Stomach (tissue), 9 donors: ENCODE data around the gene UNC13B. TPM values are rescaled to one million over a fixed set of nuclear protein-coding genes. Genes with fewer than 3 reads are reported as not detected.
"Not testable (repeated sequence)": the region's sequence is repeated elsewhere in the genome, so short reads cannot be mapped to it uniquely, and the experiment has no call there.

Experiments
- DNase-seq, 2 donors: peaks; one replicate each; pipeline versions ENCODE4 v3.0.0 to v3.0.0-alpha.2; 2013 to 2019
- H3K27ac ChIP-seq, 5 donors: fragments of 200-600 bp in 4 of 5; sonication (generic) in 4 of 5; one replicate each; pipeline ENCODE4 v1.5.1; 2013 to 2019; ENCODE audit warnings: mild to moderate bottlenecking in 1 of 5, moderate library complexity in 1 of 5
- H3K27me3 ChIP-seq, 3 donors: fragments of 200-600 bp; sonication (generic); one replicate each; pipeline ENCODE4 v1.5.1; 2017 to 2019; ENCODE audit warnings: mixed run types in 1 of 3
- H3K36me3 ChIP-seq, 4 donors: fragments of 200-600 bp; sonication (generic); 1 replicate in 3 of 4; 2 replicates in 1 of 4; pipeline ENCODE4 v1.5.1; 2016 to 2019
- H3K4me1 ChIP-seq, 4 donors: fragments of 200-600 bp; sonication (generic); one replicate each; pipeline ENCODE4 v1.5.1; 2016 to 2019
- H3K4me3 ChIP-seq, 4 donors: fragments of 200-600 bp; sonication (generic) in 3 of 4; one replicate each; pipeline ENCODE4 v1.5.1; 2016 to 2019; ENCODE audit warnings: mild to moderate bottlenecking in 1 of 4
- H3K9me3 ChIP-seq, 4 donors: fragments of 200-600 bp; sonication (generic); one replicate each; pipeline ENCODE4 v1.5.1; 2016 to 2019
- CTCF ChIP-seq, 7 experiments: fragments of 450-650 bp in 4 of 7; fragments of 200-600 bp in 3 of 7; sonication (generic) in 3 of 7; IDR thresholded peaks; one replicate each; pipeline ENCODE4 v1.5.1; 2016 to 2019; ENCODE audit warnings: antibody characterized with exemption in 7 of 7, control low read depth in 2 of 7, mild to moderate bottlenecking in 1 of 7
- EP300 ChIP-seq: sonication (generic); formaldehyde crosslinking; IDR thresholded peaks from one replicate; pipeline ENCODE4 v1.6.1; 2017; ENCODE audit warnings: antibody characterized with exemption
- POLR2A ChIP-seq, 4 donors: fragments of 450-650 bp; IDR thresholded peaks; one replicate each; pipeline ENCODE4 v1.6.1; 2016; ENCODE audit warnings: antibody characterized with exemption in 4 of 4, control low read depth in 2 of 4, mild to moderate bottlenecking in 1 of 4, moderate library complexity in 1 of 4
- POLR2AphosphoS5 ChIP-seq, 3 donors: sonication (generic); formaldehyde crosslinking; IDR thresholded peaks; one replicate each; pipeline ENCODE4 v1.6.1; 2016; ENCODE audit warnings: antibody characterized with exemption in 3 of 3
- WGBS, 5 donors: extraction: QIAGEN DNeasy Blood & Tissue Kit in 3 of 5; methylation state at CpG; one replicate each; pipeline versions ENCODE4 v1.1.5 to v1.1.7; 2013 to 2018; 5-methylcytosine and 5-hydroxymethylcytosine counted together
- intact Hi-C: fragments of 100-400 bp; cut with DNase I; formaldehyde crosslinking; loops from one replicate; pipeline ENCODE4 v1.15.1; 2023; ENCODE audit warnings: low total_unique reads
- polyA plus RNA-seq, 3 donors: library from polyadenylated mRNA; stranded (reverse); fragments of 200-250 nt; gene quantifications; one replicate each; pipeline ENCODE4 v1.2.3, GENCODE V29; 2013
- total RNA-seq, 5 donors: library from RNA; depleted of rRNA; stranded (reverse); fragments of >200 nt; gene quantifications; one replicate each; pipeline versions ENCODE4 v1.1.0 to v1.2.3, GENCODE V29; 2014 to 2016
- donor health status: healthy with polysubstance abuse.
- donor health status: Bipolar disorder and iron deficiency.
- donor health status: healthy.

Gene UNC13B
- total and polyA plus RNA-seq, 8 donors = 8.9 to 68.7 (median 20.8) TPM

DNA sequence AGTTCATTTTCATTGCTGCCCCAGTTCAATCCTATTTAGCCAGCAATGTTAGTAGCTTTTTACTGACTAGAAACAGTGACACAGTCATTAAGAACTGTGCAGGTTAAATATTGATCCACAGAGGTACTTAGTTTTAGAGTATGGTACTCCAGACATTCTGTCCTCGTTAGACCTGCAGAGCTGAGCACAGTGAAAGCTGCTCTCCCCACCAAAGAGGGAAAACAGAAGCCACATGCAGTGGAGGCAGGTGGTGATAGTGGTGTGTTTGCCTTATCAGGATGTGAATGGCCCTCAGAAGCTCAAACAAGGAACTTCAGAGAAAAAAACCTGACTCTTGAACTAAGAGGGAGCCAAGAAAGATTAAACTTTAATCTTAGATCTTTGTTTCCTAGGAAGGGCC, 75.5 kb downstream of the UNC13B start:
- intact Hi-C loops = no loop called here
- H3K27ac ChIP-seq = peak overlapping the region in 3 of 5 donors; percentile 3 to 53 (median 7)
- DNase-seq = peak; percentile 32 to 50

DNA sequence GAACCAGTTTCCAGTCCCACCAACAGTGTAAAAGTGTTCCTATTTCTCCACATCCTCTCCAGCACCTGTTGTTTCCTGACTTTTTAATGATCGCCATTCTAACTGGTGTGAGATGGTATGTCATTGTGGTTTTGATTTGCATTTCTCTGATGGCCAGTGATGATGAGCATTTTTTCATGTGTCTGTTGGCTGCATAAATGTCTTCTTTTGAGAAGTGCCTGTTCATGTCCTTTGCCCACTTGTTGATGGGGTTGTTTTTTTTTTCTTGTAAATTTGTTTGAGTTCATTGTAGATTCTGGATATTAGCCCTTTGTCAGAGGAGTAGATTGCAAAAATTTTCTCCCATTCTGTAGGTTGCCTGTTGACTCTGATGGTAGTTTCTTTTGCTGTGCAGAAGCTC, 84.1 kb downstream of the UNC13B start:
- intact Hi-C loops, H3K9me3 ChIP-seq, H3K27ac ChIP-seq, H3K27me3 ChIP-seq, DNase-seq, H3K4me3 ChIP-seq, H3K4me1 ChIP-seq: not testable (repeated sequence)
- 93 to 100% methylated on average over 1 of the region's 1 CpG; no CpG with 5 or more reads in 3 of the 5 donors for WGBS, 5 donors
- peaks cover 0 to 14% (median 6%) of the 10 kb centered on the region in 4 donors for H3K36me3 ChIP-seq

More for the DNA sequence above, 75.5 kb downstream of the UNC13B start:
- Histone ChIP-seq H3K4me1 (peaks cover 0 to 16% (median 10%) of the 10 kb centered on the region in 4 donors), H3K36me3 (peaks cover 0 to 21% (median 0%) of the 10 kb centered on the region in 4 donors), H3K9me3 (peaks cover 0 to 3% (median 0%) of the 10 kb centered on the region in 4 donors), H3K27me3 (no peaks in the 10 kb centered on the region), H3K4me3 (no peak overlapping the region)
- no peak for TF ChIP-seq EP300
- peak in 1 of 3 donors; percentile 35 for TF ChIP-seq POLR2AphosphoS5 (IDR thresholded peaks at IDR 0.05)
- TF ChIP-seq CTCF (IDR thresholded peaks at IDR 0.05) = no peak
- 11 to 50% (median 19%) methylated on average over 1 of the region's 1 CpG for WGBS, 5 donors

DNA sequence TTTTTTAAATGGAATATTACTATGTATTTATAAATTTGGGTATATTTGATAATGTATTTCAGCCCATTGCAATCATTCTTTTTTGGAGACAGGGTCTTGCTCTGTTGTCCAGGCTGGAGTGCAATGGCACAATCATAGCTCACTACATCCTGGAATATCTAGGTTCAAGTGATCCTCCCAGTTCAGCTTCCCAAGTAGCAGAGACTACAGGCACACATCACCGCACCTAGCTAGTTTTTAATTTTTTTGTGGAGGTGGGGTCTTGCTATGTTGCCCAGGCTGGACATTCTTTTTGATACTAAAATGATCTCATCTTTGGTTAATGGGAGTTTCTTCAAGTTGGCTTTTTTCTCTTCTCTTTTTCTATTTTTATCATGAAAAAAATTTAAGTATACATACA, 91.3 kb downstream of the UNC13B start:
- intact Hi-C loops = no loop called here
- no peak overlapping the region for H3K27ac ChIP-seq
- no peak for DNase-seq
- no peak overlapping the region for H3K4me3 ChIP-seq
- no peaks in the 10 kb centered on the region for H3K9me3 ChIP-seq
- H3K36me3 ChIP-seq = no peaks in the 10 kb centered on the region
- 92 to 100% (median 96%) methylated on average over 1 of the region's 1 CpG for WGBS, 5 donors
- TF ChIP-seq CTCF (IDR thresholded peaks at IDR 0.05) (no peak), POLR2A (IDR thresholded peaks at IDR 0.05) (no peak), EP300 (no peak), POLR2AphosphoS5 (IDR thresholded peaks at IDR 0.05) (no peak)
- peaks cover under 1 to 6% (median 1%) of the 10 kb centered on the region in 4 donors for H3K4me1 ChIP-seq
- no peaks in the 10 kb centered on the region for H3K27me3 ChIP-seq

DNA sequence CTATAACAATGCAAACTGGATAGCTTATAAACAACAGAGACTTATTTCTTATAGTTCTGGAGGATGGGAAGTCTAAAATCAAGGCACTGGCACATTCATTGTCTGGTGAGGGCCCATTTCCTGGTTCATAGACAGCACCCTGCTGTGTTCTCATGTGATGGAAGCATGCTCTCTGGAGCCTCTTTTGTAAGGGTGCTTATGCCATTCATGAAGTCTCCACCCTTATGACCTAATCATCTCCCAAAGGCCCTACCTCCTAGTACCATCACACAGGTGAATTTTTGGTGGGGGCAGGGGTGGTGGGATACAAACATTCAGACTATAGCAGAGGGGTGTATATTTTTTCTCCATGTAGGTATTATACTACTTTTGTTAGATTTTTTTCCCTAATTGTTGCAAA, 92.4 kb downstream of the UNC13B start:
- no peaks in the 10 kb centered on the region for H3K36me3 ChIP-seq
- no peak for DNase-seq
- H3K4me3 ChIP-seq = no peak overlapping the region
- H3K4me1 ChIP-seq = peaks cover 7 to 17% (median 12%) of the 10 kb centered on the region in 4 donors
- TF ChIP-seq CTCF (IDR thresholded peaks at IDR 0.05) = no peak
- no peak for TF ChIP-seq EP300
- no peak for TF ChIP-seq POLR2A (IDR thresholded peaks at IDR 0.05)
- intact Hi-C loops = no loop called here
- no peak overlapping the region for H3K27ac ChIP-seq
- no peaks in the 10 kb centered on the region for H3K27me3 ChIP-seq
- no peaks in the 10 kb centered on the region for H3K9me3 ChIP-seq

DNA sequence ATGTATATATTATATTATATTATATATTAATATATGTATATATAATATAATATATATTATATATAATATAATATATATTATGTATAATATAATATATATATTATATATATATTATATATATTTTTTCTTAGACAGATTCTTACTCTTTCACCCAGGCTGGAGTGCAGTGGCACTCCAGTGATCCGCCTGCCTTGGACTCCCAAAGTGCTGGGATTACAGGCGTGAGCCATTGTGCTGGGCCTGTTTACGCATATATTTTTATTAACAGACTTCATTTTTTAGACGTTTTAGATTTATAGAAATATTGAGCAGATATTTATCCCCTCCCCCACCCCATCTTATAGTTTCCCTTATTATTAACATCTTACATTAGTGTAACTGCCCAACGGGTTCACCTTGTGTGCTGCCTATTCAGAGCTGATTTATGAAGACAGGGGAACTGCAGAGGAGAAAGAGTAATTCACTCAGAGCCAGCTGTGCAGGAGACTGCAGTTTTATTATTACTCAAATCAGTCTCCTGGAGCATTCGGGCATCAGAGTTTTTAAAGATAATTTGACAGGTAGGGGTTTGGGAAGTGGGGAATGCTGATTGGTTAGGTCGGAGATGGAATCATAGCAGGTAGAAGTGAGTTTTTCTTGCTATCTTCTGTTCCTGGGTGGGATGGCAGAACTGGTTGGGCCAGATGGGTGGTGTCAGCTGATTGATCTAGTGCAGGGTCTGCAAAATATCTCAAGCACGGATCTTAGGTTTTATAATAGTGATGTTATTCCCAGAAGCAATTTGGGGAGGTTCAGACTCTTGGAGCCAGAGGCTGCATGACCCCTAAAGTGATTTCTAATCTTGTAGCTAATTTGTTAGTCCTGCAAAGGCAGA, 93.4 kb downstream of the UNC13B start:
- intact Hi-C loops = loop anchor here (5.0 kb wide), 1 partner anchor 138 kb away; the partner anchor contains the start of gene ATOSB
- Histone ChIP-seq H3K27me3 (no peaks in the 10 kb centered on the region), H3K4me3 (no peak overlapping the region), H3K36me3 (no peaks in the 10 kb centered on the region), H3K9me3 (no peaks in the 10 kb centered on the region), H3K4me1 (peaks cover 7 to 17% (median 13%) of the 10 kb centered on the region in 4 donors), H3K27ac (no peak overlapping the region)
- peak in 1 of 2 donors; percentile 7 for DNase-seq
- WGBS, 5 donors = 61 to 73% (median 64%) methylated on average over 8 of the region's 8 CpGs
- TF ChIP-seq POLR2AphosphoS5 (IDR thresholded peaks at IDR 0.05) (no peak), EP300 (no peak), POLR2A (IDR thresholded peaks at IDR 0.05) (no peak), CTCF (IDR thresholded peaks at IDR 0.05) (no peak)
